ELR (cell line): ENCODE results near the gene CIDEA.

Experiments used
- DNase-seq: peaks from one replicate; pipeline ENCODE4 v3.0.0-alpha.2; 2015; ENCODE audit warnings: low read depth

Gene CIDEA

GRCh38 chr18:12274793-12275192, 20.6 kb downstream of the CIDEA start:
- DNase-seq: no peak

DNA sequence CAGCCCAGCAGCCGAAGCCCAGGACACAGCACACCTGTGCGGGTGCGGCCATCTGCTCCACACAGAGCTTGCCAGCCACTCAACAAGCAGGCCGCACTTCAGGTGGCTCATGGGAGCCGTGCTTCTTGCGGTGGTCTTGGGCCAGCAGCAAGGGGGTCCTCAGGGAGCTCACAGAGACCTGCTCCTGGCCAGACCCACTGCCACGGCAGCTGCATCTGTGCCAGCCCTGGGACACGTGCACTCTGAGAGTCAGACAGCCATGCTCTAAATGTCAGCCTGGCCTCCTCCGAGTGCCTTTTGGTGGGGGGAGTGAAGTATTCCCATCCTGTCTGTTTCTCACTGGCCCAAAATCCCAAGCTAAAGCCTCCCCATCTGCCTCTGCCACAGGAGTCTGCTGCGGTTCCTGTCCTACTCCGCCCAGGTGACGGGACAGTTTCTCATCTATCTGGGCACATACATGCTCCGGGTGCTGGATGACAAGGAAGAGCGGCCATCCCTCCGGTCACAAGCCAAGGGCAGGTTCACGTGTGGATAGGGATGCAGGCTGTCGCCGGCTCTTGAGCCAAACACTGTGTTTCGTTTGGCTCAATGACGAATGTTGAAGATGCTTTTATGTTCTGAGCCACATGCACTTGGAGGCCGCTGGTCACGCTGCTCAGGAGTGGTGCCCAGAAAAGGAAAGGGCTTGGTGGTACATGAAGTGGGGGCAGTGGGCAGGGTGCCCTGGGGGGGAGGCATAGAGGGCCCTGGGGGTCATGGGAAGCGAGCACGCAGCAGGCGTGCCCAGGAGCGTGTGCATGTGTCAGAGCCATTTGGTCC, 22.8 kb downstream of the CIDEA start:
- DNase-seq: no peak

- DNase-seq: peak; percentile 45
These were observed 24.1 kb downstream of the CIDEA start for GRCh38 chr18:12278215-12278671.

GRCh38 chr18:12278741-12279682, 24.9 kb downstream of the CIDEA start:
- peak; percentile 97 for DNase-seq

DNA sequence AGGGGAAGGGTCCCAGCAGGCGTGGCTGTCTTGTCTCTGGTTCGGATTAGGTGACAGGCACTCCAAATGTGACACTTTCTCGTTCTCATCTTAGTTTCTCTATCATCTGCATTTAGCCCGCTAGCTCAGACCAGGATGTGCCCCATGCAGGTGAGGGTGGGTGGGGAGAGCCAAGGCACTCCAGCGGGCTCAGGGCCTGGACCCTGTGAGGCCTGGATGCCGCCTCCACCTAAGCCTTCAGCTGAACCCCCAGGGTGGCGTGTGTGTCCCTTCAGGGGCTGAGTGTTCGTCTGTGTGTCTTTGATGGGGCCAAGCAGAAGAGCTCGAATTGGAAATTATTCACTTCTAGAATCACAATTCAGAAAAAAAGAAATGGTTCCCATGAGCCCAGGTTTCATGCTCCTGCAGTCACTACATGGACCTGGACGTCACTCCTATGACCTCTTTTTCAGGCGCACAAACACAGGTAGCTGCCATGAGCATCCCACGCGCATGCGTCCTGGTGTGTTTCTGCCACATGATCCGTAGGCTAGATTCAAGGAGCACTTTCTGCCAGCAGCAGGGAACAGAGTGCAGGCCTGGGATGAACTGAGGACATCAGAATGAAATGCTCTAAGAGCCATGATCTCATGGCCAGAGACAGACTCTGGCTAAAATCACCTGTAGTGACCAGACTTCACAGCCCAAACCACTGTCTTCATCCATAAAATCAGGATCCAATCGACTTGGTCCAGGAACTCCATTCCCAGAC, 25.8 kb downstream of the CIDEA start:
- DNase-seq: no peak

DNA sequence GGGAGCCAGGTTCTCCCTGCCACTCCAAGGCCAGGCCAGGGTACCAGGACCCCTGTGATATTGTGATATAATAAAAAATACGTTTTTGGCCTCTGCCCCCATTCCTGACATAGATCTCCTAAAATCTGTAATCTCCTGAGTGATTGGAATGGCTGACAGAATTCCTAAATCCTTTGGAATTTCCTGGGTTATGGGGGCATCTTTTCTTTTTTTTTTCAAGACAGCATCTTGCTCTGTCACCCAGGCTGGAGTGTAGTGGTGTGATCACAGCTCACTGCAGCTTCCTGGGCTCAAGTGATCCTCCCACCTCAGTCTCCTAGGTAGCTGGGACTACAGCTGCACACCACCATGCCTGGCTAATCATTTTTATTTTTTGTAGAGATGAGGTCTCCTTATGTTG, 27.7 kb downstream of the CIDEA start:
- peak; percentile 34 for DNase-seq

- DNase-seq: peak; percentile 96
These were observed 28.4 kb downstream of the CIDEA start for GRCh38 chr18:12282442-12283039.

- DNase-seq: peak; percentile 87
These were observed 29.1 kb downstream of the CIDEA start for GRCh38 chr18:12283256-12283655.

- no peak for DNase-seq
These were observed 29.5 kb downstream of the CIDEA start for GRCh38 chr18:12283666-12284065.

DNA sequence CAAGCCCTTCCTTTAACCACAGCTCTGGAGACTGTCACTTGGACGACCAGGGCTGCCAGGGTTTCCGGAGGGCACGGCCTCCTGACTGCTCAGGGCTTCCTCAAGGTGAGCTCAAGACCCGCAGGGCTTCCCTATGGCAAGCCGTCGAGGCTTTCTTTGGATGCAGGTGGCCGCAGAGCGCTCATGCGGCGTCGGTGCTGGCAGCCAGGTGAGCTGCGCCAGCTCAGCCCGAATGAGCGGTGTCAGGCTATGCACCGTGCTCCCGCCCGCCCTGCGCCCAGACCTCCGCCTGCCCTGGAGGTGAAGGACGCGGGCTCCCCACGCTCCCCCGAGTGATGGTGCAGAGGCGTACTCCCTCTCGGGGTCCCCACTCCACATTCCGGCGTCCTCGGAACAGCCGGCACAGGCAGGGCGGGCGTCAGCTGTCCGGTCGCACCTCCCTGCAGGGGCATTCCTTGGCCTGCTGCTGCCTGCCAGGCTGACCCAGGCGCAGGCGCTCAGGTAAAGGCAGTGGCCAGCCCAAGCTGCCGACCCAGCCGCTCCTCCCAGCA, 33.0 kb downstream of the CIDEA start:
- DNase-seq: no peak

- DNase-seq: peak; percentile 98
These were observed 33.7 kb downstream of the CIDEA start for GRCh38 chr18:12287684-12288402.

DNA sequence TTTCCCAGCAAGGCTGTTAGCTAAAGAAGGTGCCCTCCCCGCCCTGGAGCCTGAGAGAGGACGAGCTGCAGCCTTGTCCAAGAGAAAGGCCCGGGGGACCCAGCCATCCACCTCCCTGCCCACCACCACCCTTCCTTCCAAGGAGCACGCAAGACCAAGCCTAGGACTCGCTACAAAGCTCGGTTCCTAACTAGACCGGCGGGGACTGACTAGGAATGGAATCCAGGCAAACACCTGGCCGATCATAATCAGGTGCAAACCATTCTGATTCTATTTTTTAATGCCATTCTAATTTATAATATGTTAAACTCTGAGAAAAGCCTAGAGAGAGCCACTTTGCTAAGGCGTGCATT, 34.2 kb downstream of the CIDEA start:
- DNase-seq: no peak

- no peak for DNase-seq
These were observed 35.9 kb downstream of the CIDEA start for GRCh38 chr18:12290086-12290485.

DNA sequence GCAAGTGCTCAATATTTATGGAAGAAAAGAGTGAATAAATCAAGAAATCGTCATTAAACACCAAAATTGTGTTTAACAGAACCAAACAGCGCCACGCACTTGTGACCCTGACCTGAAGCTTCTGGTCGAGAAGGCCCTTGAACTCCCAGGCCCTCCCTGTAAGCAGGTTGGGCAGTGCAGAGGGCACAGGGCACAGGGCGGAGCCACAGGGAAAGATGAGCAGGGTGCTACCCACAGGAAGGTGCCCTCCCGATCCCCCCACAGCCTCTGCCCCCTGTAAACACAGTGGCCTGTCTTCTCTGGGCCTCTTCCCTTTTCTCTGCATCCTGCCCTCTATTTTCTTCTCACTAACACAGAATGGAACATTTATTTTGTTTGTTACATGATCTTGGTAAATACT, 37.0 kb downstream of the CIDEA start:
- no peak for DNase-seq

DNA sequence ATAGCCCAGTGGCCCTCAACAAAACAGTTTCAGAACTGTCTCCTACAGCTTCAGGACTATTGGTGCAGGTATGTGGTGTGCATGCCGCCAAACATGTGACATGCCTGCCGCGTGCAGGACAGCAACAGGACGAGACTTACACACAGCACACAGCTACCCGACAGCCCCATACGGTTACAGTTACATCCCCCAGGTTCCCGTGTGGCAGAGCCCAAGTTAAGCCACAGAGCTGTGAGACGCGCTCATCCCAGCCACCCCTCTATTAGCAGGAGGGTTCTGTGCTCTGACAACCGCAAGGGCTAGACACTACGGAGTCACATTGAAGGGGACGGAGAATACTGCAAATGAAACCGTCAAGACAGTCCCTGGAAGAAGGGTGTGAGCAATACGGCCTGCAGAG, 37.5 kb downstream of the CIDEA start:
- DNase-seq: no peak

DNA sequence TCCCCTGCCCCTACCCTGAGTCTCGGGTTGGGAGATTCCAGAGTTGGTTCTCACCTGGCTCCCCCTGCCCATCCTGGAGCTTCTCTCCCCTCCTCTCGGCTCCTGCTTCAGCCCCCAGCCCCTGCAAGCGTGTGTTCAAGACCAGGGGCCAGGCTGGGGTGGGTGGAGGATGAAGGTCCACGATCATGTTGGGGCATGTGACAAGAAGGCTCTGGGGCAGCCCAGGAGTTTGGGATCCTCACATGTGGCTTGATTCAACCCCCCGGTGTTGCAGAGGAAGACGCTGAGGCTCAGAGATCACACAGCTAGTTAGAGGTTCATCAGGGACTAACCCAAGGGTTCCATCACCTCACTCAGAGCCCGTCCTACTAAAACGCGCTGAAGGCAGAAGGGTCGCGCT, 39.7 kb downstream of the CIDEA start:
- DNase-seq: no peak

GRCh38 chr18:12295389-12296086, 41.4 kb downstream of the CIDEA start:
- peak; percentile 97 for DNase-seq

DNA sequence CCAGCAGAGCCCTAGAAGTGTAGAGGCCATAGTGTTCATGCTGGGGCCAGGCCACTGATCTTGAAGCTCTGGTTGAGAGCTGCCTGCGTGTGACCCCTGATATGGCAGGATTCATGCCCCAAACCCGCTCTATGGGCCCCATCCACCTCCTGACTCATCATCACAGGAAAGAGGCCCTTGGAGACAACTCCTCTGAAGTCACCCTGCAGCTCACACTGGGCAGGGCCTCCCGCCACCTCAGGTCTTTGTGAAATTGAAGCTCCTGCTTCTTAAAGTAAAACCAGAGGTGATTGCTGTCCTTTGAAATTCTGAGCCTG, 41.9 kb downstream of the CIDEA start:
- peak; percentile 96 for DNase-seq

DNA sequence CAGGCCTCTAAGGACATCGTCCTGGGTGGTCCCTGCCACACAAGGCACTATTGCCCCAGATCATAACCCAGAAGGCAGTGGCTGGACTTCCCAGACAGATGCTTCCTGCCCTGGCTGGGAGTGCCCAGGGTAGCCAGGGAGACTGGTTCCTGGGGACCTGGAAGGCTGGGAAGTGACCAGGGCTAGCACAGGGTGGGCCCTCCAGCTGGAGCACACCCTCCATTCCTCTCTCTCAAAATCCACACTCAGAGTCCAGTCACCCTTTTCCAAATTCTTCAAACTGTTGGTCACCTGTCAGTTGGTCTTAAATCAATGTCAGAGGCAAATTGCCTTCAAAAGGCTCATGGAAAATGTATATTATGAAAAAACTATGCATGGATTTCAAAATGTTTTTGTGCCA, 42.3 kb downstream of the CIDEA start:
- peak; percentile 74 for DNase-seq

DNA sequence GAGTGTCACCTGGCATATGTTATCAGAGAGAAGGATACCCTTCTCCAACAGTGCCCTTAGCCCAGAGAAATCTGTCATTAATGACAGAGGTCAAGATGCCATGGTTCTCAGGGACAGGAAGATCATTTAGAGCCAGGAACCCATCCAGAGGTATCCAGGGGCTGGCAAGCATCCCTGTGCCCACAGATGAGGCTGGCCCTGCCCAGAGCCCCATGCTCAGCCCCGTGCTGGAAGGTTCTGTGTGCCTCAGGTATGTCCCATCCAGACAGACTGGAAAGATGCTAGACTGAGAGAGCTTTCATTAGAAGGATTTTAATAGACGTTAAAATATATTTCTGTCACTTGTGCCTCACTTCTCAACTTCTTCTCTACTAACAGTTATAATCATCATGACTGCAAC, 45.7 kb downstream of the CIDEA start:
- no peak for DNase-seq
